Measurements from ENCODE around the gene KIF6.

The KIF6 gene

GRCh38 chr6:39422238-39422637, 303.0 kb downstream of the KIF6 start:
- Histone ChIP-seq H3K4me1 (ENCODE audit: control insufficient read depth, insufficient read depth, low read length, unreplicated experiment) (peaks cover 3% of the 10 kb centered on the region), H3K4me3 (ENCODE audit: low read depth, low read length) (no peak overlapping the region), H3K27me3 (ENCODE audit: insufficient read depth, low read length) (no peaks in the 10 kb centered on the region), H3K79me2 (ENCODE audit: control insufficient read depth, insufficient read depth, low read length, unreplicated experiment) (no peaks in the 10 kb centered on the region), H3K36me3 (ENCODE audit: insufficient read depth, low read length) (no peaks in the 10 kb centered on the region), H3K27ac (ENCODE audit: low read depth, low read length) (no peak overlapping the region), H2AFZ (ENCODE audit: low read length, unreplicated experiment) (no peak overlapping the region)

- H3K27ac ChIP-seq (ENCODE audit: low read depth, low read length) = no peak overlapping the region
- peaks cover 9% of the 10 kb centered on the region for H3K4me1 ChIP-seq (ENCODE audit: control insufficient read depth, insufficient read depth, low read length, unreplicated experiment)
Observed at GRCh38 chr6:39421383-39422225, 303.6 kb downstream of the KIF6 start.

GRCh38 chr6:39420300-39421265, 304.6 kb downstream of the KIF6 start:
- no peak overlapping the region for H3K27ac ChIP-seq (ENCODE audit: low read depth, low read length)
- no peaks in the 10 kb centered on the region for H3K36me3 ChIP-seq (ENCODE audit: insufficient read depth, low read length)
- no peaks in the 10 kb centered on the region for H3K79me2 ChIP-seq (ENCODE audit: control insufficient read depth, insufficient read depth, low read length, unreplicated experiment)
- no peak overlapping the region for H2AFZ ChIP-seq (ENCODE audit: low read length, unreplicated experiment)
- H3K4me1 ChIP-seq (ENCODE audit: control insufficient read depth, insufficient read depth, low read length, unreplicated experiment) = peaks cover 15% of the 10 kb centered on the region
- H3K4me3 ChIP-seq (ENCODE audit: low read depth, low read length) = no peak overlapping the region
- no peaks in the 10 kb centered on the region for H3K27me3 ChIP-seq (ENCODE audit: insufficient read depth, low read length)

More at GRCh38 chr6:39421383-39422225, 303.6 kb downstream of the KIF6 start:
- H2AFZ ChIP-seq (ENCODE audit: low read length, unreplicated experiment) = no peak overlapping the region
- H3K79me2 ChIP-seq (ENCODE audit: control insufficient read depth, insufficient read depth, low read length, unreplicated experiment) = no peaks in the 10 kb centered on the region
- H3K4me3 ChIP-seq (ENCODE audit: low read depth, low read length) = no peak overlapping the region
- H3K36me3 ChIP-seq (ENCODE audit: insufficient read depth, low read length) = no peaks in the 10 kb centered on the region
- H3K27me3 ChIP-seq (ENCODE audit: insufficient read depth, low read length) = no peaks in the 10 kb centered on the region

- H2AFZ ChIP-seq (ENCODE audit: low read length, unreplicated experiment) = no peak overlapping the region
- no peak overlapping the region for H3K27ac ChIP-seq (ENCODE audit: low read depth, low read length)
- H3K27me3 ChIP-seq (ENCODE audit: insufficient read depth, low read length) = no peaks in the 10 kb centered on the region
- no peaks in the 10 kb centered on the region for H3K79me2 ChIP-seq (ENCODE audit: control insufficient read depth, insufficient read depth, low read length, unreplicated experiment)
- H3K4me1 ChIP-seq (ENCODE audit: control insufficient read depth, insufficient read depth, low read length, unreplicated experiment) = peaks cover 15% of the 10 kb centered on the region
- H3K4me3 ChIP-seq (ENCODE audit: low read depth, low read length) = no peak overlapping the region
- no peaks in the 10 kb centered on the region for H3K36me3 ChIP-seq (ENCODE audit: insufficient read depth, low read length)
Observed at GRCh38 chr6:39419607-39420006, 305.6 kb downstream of the KIF6 start.

GRCh38 chr6:39417440-39417839, 307.8 kb downstream of the KIF6 start:
- Histone ChIP-seq H3K27ac (ENCODE audit: low read depth, low read length) (peak overlapping the region; percentile 53), H3K79me2 (ENCODE audit: control insufficient read depth, insufficient read depth, low read length, unreplicated experiment) (no peaks in the 10 kb centered on the region), H3K4me1 (ENCODE audit: control insufficient read depth, insufficient read depth, low read length, unreplicated experiment) (peaks cover 15% of the 10 kb centered on the region), H3K36me3 (ENCODE audit: insufficient read depth, low read length) (no peaks in the 10 kb centered on the region), H3K27me3 (ENCODE audit: insufficient read depth, low read length) (no peaks in the 10 kb centered on the region), H3K4me3 (ENCODE audit: low read depth, low read length) (no peak overlapping the region), H2AFZ (ENCODE audit: low read length, unreplicated experiment) (no peak overlapping the region)

GRCh38 chr6:39416728-39417127, 308.5 kb downstream of the KIF6 start:
- Histone ChIP-seq H3K27ac (ENCODE audit: low read depth, low read length) (peak overlapping the region; percentile 53), H2AFZ (ENCODE audit: low read length, unreplicated experiment) (no peak overlapping the region), H3K4me3 (ENCODE audit: low read depth, low read length) (no peak overlapping the region), H3K79me2 (ENCODE audit: control insufficient read depth, insufficient read depth, low read length, unreplicated experiment) (no peaks in the 10 kb centered on the region), H3K27me3 (ENCODE audit: insufficient read depth, low read length) (no peaks in the 10 kb centered on the region), H3K36me3 (ENCODE audit: insufficient read depth, low read length) (no peaks in the 10 kb centered on the region), H3K4me1 (ENCODE audit: control insufficient read depth, insufficient read depth, low read length, unreplicated experiment) (peaks cover 15% of the 10 kb centered on the region)

GRCh38 chr6:39416026-39416425, 309.2 kb downstream of the KIF6 start:
- Histone ChIP-seq H3K4me3 (ENCODE audit: low read depth, low read length) (no peak overlapping the region), H2AFZ (ENCODE audit: low read length, unreplicated experiment) (no peak overlapping the region), H3K27me3 (ENCODE audit: insufficient read depth, low read length) (no peaks in the 10 kb centered on the region), H3K27ac (ENCODE audit: low read depth, low read length) (no peak overlapping the region), H3K79me2 (ENCODE audit: control insufficient read depth, insufficient read depth, low read length, unreplicated experiment) (no peaks in the 10 kb centered on the region), H3K36me3 (ENCODE audit: insufficient read depth, low read length) (no peaks in the 10 kb centered on the region), H3K4me1 (ENCODE audit: control insufficient read depth, insufficient read depth, low read length, unreplicated experiment) (peaks cover 15% of the 10 kb centered on the region)

- H3K27ac ChIP-seq (ENCODE audit: low read depth, low read length) = no peak overlapping the region
- H3K79me2 ChIP-seq (ENCODE audit: control insufficient read depth, insufficient read depth, low read length, unreplicated experiment) = no peaks in the 10 kb centered on the region
- H3K4me3 ChIP-seq (ENCODE audit: low read depth, low read length) = no peak overlapping the region
- peaks cover 15% of the 10 kb centered on the region for H3K4me1 ChIP-seq (ENCODE audit: control insufficient read depth, insufficient read depth, low read length, unreplicated experiment)
- H3K36me3 ChIP-seq (ENCODE audit: insufficient read depth, low read length) = no peaks in the 10 kb centered on the region
- no peak overlapping the region for H2AFZ ChIP-seq (ENCODE audit: low read length, unreplicated experiment)
- H3K27me3 ChIP-seq (ENCODE audit: insufficient read depth, low read length) = no peaks in the 10 kb centered on the region
Observed at GRCh38 chr6:39415482-39415881, 309.7 kb downstream of the KIF6 start.

GRCh38 chr6:39411465-39411864, 313.7 kb downstream of the KIF6 start:
- Histone ChIP-seq H3K27ac (ENCODE audit: low read depth, low read length) (no peak overlapping the region), H3K27me3 (ENCODE audit: insufficient read depth, low read length) (no peaks in the 10 kb centered on the region), H3K4me1 (ENCODE audit: control insufficient read depth, insufficient read depth, low read length, unreplicated experiment) (peaks cover 5% of the 10 kb centered on the region), H3K4me3 (ENCODE audit: low read depth, low read length) (no peak overlapping the region), H2AFZ (ENCODE audit: low read length, unreplicated experiment) (no peak overlapping the region), H3K36me3 (ENCODE audit: insufficient read depth, low read length) (no peaks in the 10 kb centered on the region), H3K79me2 (ENCODE audit: control insufficient read depth, insufficient read depth, low read length, unreplicated experiment) (no peaks in the 10 kb centered on the region)

GRCh38 chr6:39411001-39411400, 314.2 kb downstream of the KIF6 start:
- H3K79me2 ChIP-seq (ENCODE audit: control insufficient read depth, insufficient read depth, low read length, unreplicated experiment) = no peaks in the 10 kb centered on the region
- no peaks in the 10 kb centered on the region for H3K4me1 ChIP-seq (ENCODE audit: control insufficient read depth, insufficient read depth, low read length, unreplicated experiment)
- H3K36me3 ChIP-seq (ENCODE audit: insufficient read depth, low read length) = no peaks in the 10 kb centered on the region
- H2AFZ ChIP-seq (ENCODE audit: low read length, unreplicated experiment) = no peak overlapping the region
- no peaks in the 10 kb centered on the region for H3K27me3 ChIP-seq (ENCODE audit: insufficient read depth, low read length)
- H3K27ac ChIP-seq (ENCODE audit: low read depth, low read length) = no peak overlapping the region
- H3K4me3 ChIP-seq (ENCODE audit: low read depth, low read length) = no peak overlapping the region
